GM12878 (cell line): ENCODE measurements around the gene RAPH1. TPM values are rescaled to one million over a fixed set of nuclear protein-coding genes. Genes with fewer than 3 reads are reported as not detected.

ENCODE experiments used
- ATAC-seq: fragments of 200-7000 bp; cut with Tn5 transposase; 3 replicates; pipeline ENCODE4 v1.9.1; 2020; ENCODE audit warnings: mild to moderate bottlenecking, moderate library complexity
- BruUV-seq: library from RNA; stranded (reverse); fragments of 400-500 nt; replicated peaks from 2 replicates; lab custom pipeline; 2021; lab: Mats Ljungman, UMichigan
- CTCF ChIA-PET: fragments of 300-600 bp; sonication (Branson Sonifier 250); formaldehyde crosslinking; extraction: SDS; loops from one replicate; lab custom pipeline; 2021; ENCODE audit warnings: inconsistent platforms; lab: Yijun Ruan, JAX
- POLR2A ChIA-PET: fragments of 350-600 bp; formaldehyde crosslinking; extraction: SDS; loops from one replicate; lab custom pipeline; 2021; ENCODE audit warnings: inconsistent platforms; lab: Charles Lee
- RAD21 ChIA-PET: fragments of 300-600 bp; sonication (Branson Sonifier 250); formaldehyde crosslinking; loops from one replicate; lab custom pipeline; 2023; ENCODE audit warnings: antibody characterized with exemption; ENCODE audit not compliant: unreplicated experiment; lab: Charles Lee
- SMC1A ChIA-PET: fragments of 300-600 bp; sonication (Branson Sonifier 250); formaldehyde crosslinking; loops from one replicate; lab custom pipeline; 2023; ENCODE audit not compliant: unreplicated experiment, uncharacterized antibody; lab: Charles Lee
- DNase-seq: peaks from one replicate; pipeline ENCODE4 v3.0.0-alpha.2; 2011; ENCODE audit warnings: low read depth, low spot score
- FAIRE-seq: peaks from 3 replicates; lab custom pipeline; 2011; peaks lifted over from hg19 to GRCh38; lab: Jason Lieb, UNC
- H2AFZ ChIP-seq: 2 replicates; pipeline ENCODE4 v1.6.0; 2011; ENCODE audit warnings: low read depth, low read length, control low read depth; ENCODE audit not compliant: control insufficient read depth
- H3K27ac ChIP-seq: 2 replicates; pipeline ENCODE4 v1.5.1; 2011; ENCODE audit warnings: control low read depth; ENCODE audit not compliant: control insufficient read depth, insufficient read depth
- H3K27me3 ChIP-seq, 2 experiments: replicated peaks in 1 of 2; 2 replicates each; pipeline versions ENCODE4 v1.6.0 to v1.6.1; 2011; ENCODE audit warnings: low read length in 1 of 2; ENCODE audit not compliant: control insufficient read depth in 2 of 2, insufficient read depth in 2 of 2
- H3K36me3 ChIP-seq, 2 experiments: 2 replicates each; pipeline ENCODE4 v1.5.1; 2011; ENCODE audit warnings: low read length in 1 of 2; ENCODE audit not compliant: control insufficient read depth in 2 of 2, insufficient read depth in 2 of 2
- H3K4me1 ChIP-seq: 2 replicates; pipeline ENCODE4 v1.6.1; 2011; ENCODE audit warnings: mild to moderate bottlenecking, low read length, moderate library complexity, mixed read lengths; ENCODE audit not compliant: control insufficient read depth, insufficient read depth
- H3K4me2 ChIP-seq: 2 replicates; pipeline ENCODE4 v1.6.0; 2011; ENCODE audit warnings: control low read depth; ENCODE audit not compliant: control insufficient read depth, insufficient read depth
- H3K4me3 ChIP-seq: fragments of 200-600 bp; sonication (generic); 2 replicates; pipeline ENCODE4 v1.5.1; 2016
- H3K79me2 ChIP-seq: 2 replicates; pipeline ENCODE4 v1.6.0; 2011; ENCODE audit warnings: low read length; ENCODE audit not compliant: control insufficient read depth, insufficient read depth
- H3K9ac ChIP-seq: 2 replicates; pipeline ENCODE4 v1.8.0; 2011; ENCODE audit warnings: low read length, control low read depth, mixed read lengths; ENCODE audit not compliant: control insufficient read depth, insufficient read depth
- H3K9me3 ChIP-seq: replicated peaks from 3 replicates; pipeline ENCODE4 v1.5.1; 2011; ENCODE audit warnings: mild to moderate bottlenecking, low read length; ENCODE audit not compliant: control insufficient read depth, insufficient read depth
- H4K20me1 ChIP-seq: 2 replicates; pipeline ENCODE4 v1.6.0; 2011; ENCODE audit not compliant: control insufficient read depth, insufficient read depth
- BHLHE40 ChIP-seq, 2 experiments: fragments of 450-650 bp in 1 of 2; IDR thresholded peaks; 2 replicates each; pipeline ENCODE4 v1.6.1; 2011 to 2017; ENCODE audit warnings: low read depth in 2 of 2, borderline replicate concordance in 1 of 2, improper control_type of control experiment in 1 of 2, low read length in 1 of 2, mild to moderate bottlenecking in 1 of 2
- EED ChIP-seq: sonication (generic); IDR thresholded peaks from 2 replicates; pipeline ENCODE4 v1.6.1; 2016; ENCODE audit warnings: antibody characterized with exemption, low read depth
- IRF5 ChIP-seq: fragments of 450-650 bp; IDR thresholded peaks from 2 replicates; pipeline ENCODE4 v1.6.1; 2017; ENCODE audit warnings: borderline replicate concordance
- JUNB ChIP-seq: IDR thresholded peaks from 2 replicates; pipeline ENCODE4 v1.6.1; 2016; ENCODE audit warnings: antibody characterized with exemption, mild to moderate bottlenecking
- JUND ChIP-seq: IDR thresholded peaks from 2 replicates; pipeline ENCODE4 v1.6.1; 2012; ENCODE audit warnings: low read depth, mild to moderate bottlenecking, low read length, improper control_type of control experiment, moderate library complexity
- MEF2B ChIP-seq: fragments of 450-650 bp; IDR thresholded peaks from 2 replicates; pipeline ENCODE4 v1.6.1; 2018; ENCODE audit warnings: mild to moderate bottlenecking, moderate library complexity; ENCODE audit not compliant: partially characterized antibody, poor library complexity, severe bottlenecking
- NFXL1 ChIP-seq: fragments of 450-650 bp; IDR thresholded peaks from 2 replicates; pipeline ENCODE4 v1.6.1; 2017; ENCODE audit warnings: antibody characterized with exemption, mild to moderate bottlenecking, borderline replicate concordance
- NR2C1 ChIP-seq: fragments of 450-650 bp; IDR thresholded peaks from 2 replicates; pipeline ENCODE4 v1.6.1; 2017; ENCODE audit warnings: antibody characterized with exemption, mild to moderate bottlenecking, moderate library complexity
- POLR2AphosphoS5 ChIP-seq: IDR thresholded peaks from 2 replicates; pipeline ENCODE4 v1.6.1; 2011; ENCODE audit warnings: mild to moderate bottlenecking, low read length, inconsistent platforms
- RB1 ChIP-seq: fragments of 450-650 bp; formaldehyde crosslinking; IDR thresholded peaks from 2 replicates; pipeline ENCODE4 v1.6.1; 2017; ENCODE audit warnings: mild to moderate bottlenecking, borderline replicate concordance
- RBBP5 ChIP-seq: fragments of 200-600 bp; sonication (generic); conservative IDR thresholded peaks from 2 replicates; pipeline ENCODE4 v1.6.1; 2016
- WRNIP1 ChIP-seq: IDR thresholded peaks from 2 replicates; pipeline ENCODE4 v1.6.1; 2011; ENCODE audit warnings: low read depth, low read length, improper control_type of control experiment, borderline replicate concordance
- ZBTB11 ChIP-seq: fragments of 450-650 bp; formaldehyde crosslinking; IDR thresholded peaks from 2 replicates; pipeline ENCODE4 v1.5.0; 2022; ENCODE audit warnings: mild to moderate bottlenecking, missing genetic modification characterization
- ZNF592 ChIP-seq: fragments of 450-650 bp; IDR thresholded peaks from 2 replicates; pipeline ENCODE4 v1.6.1; 2017; ENCODE audit warnings: mild to moderate bottlenecking, moderate library complexity
- ZZZ3 ChIP-seq: IDR thresholded peaks from 2 replicates; pipeline ENCODE4 v1.6.1; 2011; ENCODE audit warnings: low read depth; ENCODE audit not compliant: control insufficient read depth, insufficient read length
- WGBS: methylation state at CpG from one replicate; pipeline ENCODE4 v1.1.6; 2016; ENCODE audit warnings: low lambda C conversion rate; ENCODE audit not compliant: insufficient replicate concordance, insufficient coverage; ENCODE audit errors: missing lambda C conversion rate; 5-methylcytosine and 5-hydroxymethylcytosine counted together
- in situ Hi-C: fragments of 300-500 bp; cut with MboI; formaldehyde crosslinking; loops from 9 replicates; pipeline ENCODE4 v1.14.3; 2018; ENCODE audit warnings: mixed read lengths
- intact Hi-C: fragments of 100-400 bp; cut with micrococcal nuclease; formaldehyde crosslinking; loops from one replicate; pipeline ENCODE4 v1.14.2; 2022; ENCODE audit not compliant: unreplicated experiment
- polyA plus RNA-seq, 11 experiments: library from polyadenylated mRNA; depleted of rRNA in 4 of 11; unstranded in 6 of 11; stranded (reverse) in 5 of 11; fragments of >200 nt; fragmentation: Nextera tagmentation in 4 of 11; fragmentation: Illumina TruSeq in 1 of 11; extraction: Ambion mirVana in 4 of 11; extraction: Trizol in 1 of 11; gene quantifications; 1 replicate in 1 of 11; 2 replicates in 10 of 11; pipeline versions ENCODE4 v1.2.1 to v1.2.3, GENCODE V29; 2011 to 2016; ENCODE audit warnings: inconsistent platforms in 2 of 11, missing spikeins in 2 of 11, low read depth in 1 of 11
- total RNA-seq, 4 experiments: library from RNA; depleted of rRNA in 3 of 4; stranded (reverse); fragments of >200 nt in 3 of 4; fragmentation: Illumina TruSeq in 1 of 4; extraction: Trizol in 1 of 4; gene quantifications; 2 replicates each; pipeline versions ENCODE4 v1.2.1 to v1.2.3, GENCODE V29; 2013 to 2021

Gene RAPH1
- total and polyA plus RNA-seq, 10 of the 15 experiments (the other 5 are each of a cell fraction or from before 2014, with no cell fraction given), result 0.09 to 0.90 (median 0.21) TPM; not detected in 7

DNA sequence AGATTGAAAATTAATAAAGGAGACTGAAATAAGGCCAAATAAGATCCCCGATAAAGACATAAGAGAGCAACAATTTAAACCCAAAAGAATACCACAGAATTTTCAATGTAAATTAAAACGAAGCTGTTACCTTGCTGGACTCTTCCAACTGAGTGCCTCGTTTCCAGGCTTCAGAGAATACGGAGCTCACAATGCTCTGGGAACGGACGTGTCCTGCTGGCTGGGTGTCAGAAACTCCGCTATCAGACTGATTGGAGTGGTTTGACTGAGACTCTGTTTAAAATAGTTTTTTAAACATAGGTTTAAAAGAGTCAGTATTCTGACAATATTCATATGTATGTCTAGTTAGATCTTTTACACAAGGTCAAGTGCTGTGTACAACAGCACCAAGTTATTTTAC, 90.4 kb downstream of the RAPH1 start:
- no peak overlapping the region for H3K4me3 ChIP-seq
- H3K9me3 ChIP-seq, result no peaks in the 10 kb centered on the region
- H3K4me2 ChIP-seq, result no peak overlapping the region
- POLR2A ChIA-PET, result interaction anchor here (0.6 to 0.7 kb wide), 2 partner anchors 129 to 247 kb away, joined by 3 read pairs; no protein-coding TSS in a partner anchor
- WGBS, result 89% methylated on average over 7 of the region's 7 CpGs
- H4K20me1 ChIP-seq, result no peaks in the 10 kb centered on the region
- no peak overlapping the region for H2AFZ ChIP-seq
- CTCF ChIA-PET, result interaction anchor here (1.8 kb wide), 1 partner anchor 9 kb away, joined by 4 read pairs; no protein-coding TSS in a partner anchor
- no peaks in the 10 kb centered on the region for H3K36me3 ChIP-seq
- intact Hi-C loops, result no loop called here
- H3K4me1 ChIP-seq, result no peaks in the 10 kb centered on the region
- H3K27ac ChIP-seq, result no peak overlapping the region
- no peak for ATAC-seq
- no TSS peak for BruUV-seq
- no peak for DNase-seq
- no peak for TF ChIP-seq RBBP5
- no peak for TF ChIP-seq ZBTB11 (CRISPR knock-in tag)
- no peak for TF ChIP-seq IRF5
- TF ChIP-seq JUNB, result no peak
- TF ChIP-seq EED, result no peak
- TF ChIP-seq RB1, result no peak
- no peak for TF ChIP-seq ZZZ3
- no peak for TF ChIP-seq MEF2B
- no peak for TF ChIP-seq JUND
- no peak for TF ChIP-seq ZNF592
- no peak for TF ChIP-seq BHLHE40 (IDR thresholded peaks at IDR 0.05; ENCODE audit: borderline replicate concordance in 1 of 2, low read depth in 2 of 2, low read length in 1 of 2)
- TF ChIP-seq NFXL1, result no peak
- TF ChIP-seq WRNIP1, result no peak
- TF ChIP-seq POLR2AphosphoS5, result no peak
- TF ChIP-seq NR2C1, result no peak
- RAD21 ChIA-PET, result no interaction called here
- H3K79me2 ChIP-seq, result no peaks in the 10 kb centered on the region
- SMC1A ChIA-PET, result no interaction called here
- H3K27me3 ChIP-seq, result no peaks in the 10 kb centered on the region
- H3K9ac ChIP-seq, result no peak overlapping the region
- FAIRE-seq, result no peak
- in situ Hi-C loops, result loop anchor here (10.0 kb wide), 1 partner anchor 870 kb away; no protein-coding TSS in a partner anchor
